A172 (cell line): ENCODE measurements around the gene PAIP1. TPM values are rescaled to one million over a fixed set of nuclear protein-coding genes. Genes with fewer than 3 reads are reported as not detected.
A peak's percentile ranks its signal among the peaks of the same experiment; 100 is the strongest.
"Not testable (repeated sequence)": the region's sequence is repeated elsewhere in the genome, so short reads cannot be mapped to it uniquely, and the experiment has no call there.

Experiments
- DNase-seq: peaks from one replicate; pipeline ENCODE4 v3.0.0-alpha.2; 2015; ENCODE audit warnings: low spot score
- total RNA-seq: library from RNA; depleted of rRNA; stranded (reverse); fragments of >200 nt; shearing (Covaris generic); gene quantifications from 2 replicates; pipeline ENCODE4 v1.2.3, GENCODE V29; 2014

Gene PAIP1
- total RNA-seq, 1 experiment from 2014 or later = 210 TPM

GRCh38 chr5:43570450-43571158 is 13.7 kb upstream of the PAIP1 start:
- DNase-seq = no peak

GRCh38 chr5:43569236-43569746 is 12.4 kb upstream of the PAIP1 start:
- no peak for DNase-seq

GRCh38 chr5:43567967-43568366 is 11.1 kb upstream of the PAIP1 start:
- DNase-seq = no peak

GRCh38 chr5:43565043-43565442 is 8.2 kb upstream of the PAIP1 start:
- DNase-seq = no peak

GRCh38 chr5:43564289-43564850 is 7.5 kb upstream of the PAIP1 start:
- no peak for DNase-seq

- no peak for DNase-seq
Observed at GRCh38 chr5:43563321-43563720, 6.4 kb upstream of the PAIP1 start.

- no peak for DNase-seq
Observed at GRCh38 chr5:43561356-43561755, 4.5 kb upstream of the PAIP1 start.

- DNase-seq = peak; percentile 16
Observed at GRCh38 chr5:43560128-43560527, 3.3 kb upstream of the PAIP1 start.

- DNase-seq = not testable (repeated sequence)
Observed at GRCh38 chr5:43556607-43556856, 345 bp downstream of the PAIP1 start.

GRCh38 chr5:43555895-43556606 is 826 bp downstream of the PAIP1 start:
- peak; percentile 39 for DNase-seq

- DNase-seq = no peak
Observed at GRCh38 chr5:43554497-43554896, 2.4 kb downstream of the PAIP1 start.

- DNase-seq = no peak
Observed at GRCh38 chr5:43553381-43553780, 3.5 kb downstream of the PAIP1 start.

GRCh38 chr5:43551731-43552130 is 5.1 kb downstream of the PAIP1 start:
- DNase-seq = no peak

- DNase-seq = not testable (repeated sequence)
Observed at GRCh38 chr5:43549272-43549671, 7.6 kb downstream of the PAIP1 start.

- no peak for DNase-seq
Observed at GRCh38 chr5:43548358-43548757, 8.5 kb downstream of the PAIP1 start.

GRCh38 chr5:43547532-43547931 is 9.3 kb downstream of the PAIP1 start:
- DNase-seq = no peak

GRCh38 chr5:43543434-43543833 is 13.4 kb downstream of the PAIP1 start:
- peak; percentile 10 for DNase-seq

GRCh38 chr5:43540746-43541145 is 16.1 kb downstream of the PAIP1 start:
- DNase-seq = no peak

GRCh38 chr5:43536972-43537371 is 19.9 kb downstream of the PAIP1 start:
- DNase-seq = no peak

GRCh38 chr5:43533646-43534045 is 23.2 kb downstream of the PAIP1 start:
- DNase-seq = no peak

GRCh38 chr5:43530648-43531047 is 26.2 kb downstream of the PAIP1 start:
- DNase-seq = no peak

GRCh38 chr5:43523662-43524072 is 33.2 kb downstream of the PAIP1 start:
- no peak for DNase-seq

GRCh38 chr5:43520615-43521014 is 36.3 kb downstream of the PAIP1 start:
- DNase-seq = no peak
